NCI-H1694 treated with DMSO at 0.1 percent for 48 hours (cell line): ENCODE results near the gene SH3BP2.

Experiments used
- DNase-seq: peaks from one replicate; lab custom pipeline; 2025; lab: John Stamatoyannopoulos, UW

The SH3BP2 gene

DNA sequence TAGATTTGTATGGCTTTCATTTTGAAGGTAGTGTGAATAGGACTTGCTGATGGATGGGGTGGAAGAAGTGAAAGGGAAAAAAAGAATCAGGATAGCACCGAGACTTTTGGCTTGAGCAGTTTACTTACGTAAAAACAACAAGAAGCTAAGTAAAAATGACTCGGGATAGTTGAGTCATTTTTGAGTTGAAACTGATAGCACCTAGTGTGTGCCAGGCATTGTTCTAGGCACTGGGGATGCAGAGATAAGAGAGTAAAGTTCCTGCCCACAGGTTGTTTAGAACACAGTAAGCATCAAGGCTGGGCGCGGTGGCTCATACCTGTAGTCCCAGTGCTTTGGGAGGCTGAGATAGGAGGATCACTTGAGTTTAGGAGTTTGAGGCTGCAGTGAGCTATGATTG lies 85.5 kb downstream of the SH3BP2 start:
- DNase-seq, result no peak

GRCh38 chr4:2879026-2879425 lies 86.1 kb downstream of the SH3BP2 start:
- DNase-seq, result no peak

DNA sequence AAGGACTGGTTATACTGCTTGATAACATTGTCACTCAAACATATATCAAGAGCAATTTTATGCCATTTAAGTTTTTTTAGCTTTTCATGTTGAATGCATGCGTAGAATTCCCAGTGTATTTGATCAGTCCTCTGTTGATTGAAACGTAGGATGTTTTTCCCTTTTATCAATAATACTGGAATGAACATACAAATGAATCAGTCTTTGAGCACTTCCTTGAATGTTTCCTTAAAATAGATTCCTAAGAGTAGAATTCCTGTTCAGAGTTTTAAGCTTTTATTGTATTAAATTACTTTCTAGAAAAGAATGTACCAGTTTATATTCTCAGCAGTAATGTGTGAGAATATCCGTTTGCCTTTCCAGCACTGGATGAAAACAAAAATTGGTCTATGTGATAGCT lies 88.5 kb downstream of the SH3BP2 start:
- DNase-seq, result no peak

DNA sequence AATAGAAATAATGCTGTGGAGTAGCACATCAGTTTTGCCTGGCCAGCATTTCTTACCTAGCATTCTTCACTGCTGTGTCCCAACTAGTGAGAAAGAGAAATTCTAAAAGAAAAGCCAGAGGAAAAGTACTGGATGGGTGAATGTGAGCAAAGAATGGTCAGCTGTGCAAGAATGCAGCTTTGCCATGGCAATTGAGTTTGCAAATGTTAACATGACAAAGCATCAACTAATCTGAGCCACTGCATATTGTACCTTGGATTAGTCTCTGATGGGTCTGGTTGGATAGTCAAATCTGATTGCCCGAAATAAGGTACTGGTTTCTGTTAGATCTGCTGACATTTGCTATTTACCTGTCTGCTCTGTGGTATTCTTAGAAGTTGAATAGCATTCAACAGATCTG lies 89.5 kb downstream of the SH3BP2 start:
- no peak for DNase-seq

- DNase-seq, result peak; percentile 55
Observed at GRCh38 chr4:2886161-2886560, 93.3 kb downstream of the SH3BP2 start.

DNA sequence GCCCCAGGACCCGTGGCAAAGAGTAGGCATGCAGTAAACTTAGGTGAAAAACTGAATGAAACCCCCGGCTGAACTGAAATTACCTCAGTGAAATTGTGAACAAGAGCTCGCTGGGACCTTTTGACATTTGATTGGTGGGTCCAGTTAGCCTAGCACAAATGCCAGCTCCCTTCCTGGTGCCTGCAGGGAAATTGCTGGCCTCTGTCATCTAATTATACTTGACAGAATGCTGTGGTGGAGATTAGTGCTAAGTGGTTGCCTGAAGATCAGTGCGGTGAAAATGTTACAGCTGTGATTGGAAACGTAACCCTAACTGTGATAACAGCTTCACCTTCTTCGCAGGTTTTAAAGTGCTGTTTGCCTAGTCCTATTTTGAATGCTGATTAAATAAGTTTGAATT lies 93.7 kb downstream of the SH3BP2 start:
- DNase-seq, result no peak

- no peak for DNase-seq
Observed at GRCh38 chr4:2887343-2887742, 94.5 kb downstream of the SH3BP2 start.

- no peak for DNase-seq
Observed at GRCh38 chr4:2888886-2889285, 96.0 kb downstream of the SH3BP2 start.
